ENCODE data around the gene PSPH.
"Not testable (repeated sequence)": the region's sequence is repeated elsewhere in the genome, so short reads cannot be mapped to it uniquely, and the experiment has no call there.

PSPH gene

GRCh38 chr7:56040730-56041129, 10.5 kb downstream of the PSPH start:
- peaks cover 5 to 6% of the 10 kb centered on the region in 2 donors for H3K4me1 ChIP-seq (ENCODE audit: control insufficient read depth in 1 of 2, insufficient read depth in 2 of 2, low read length in 2 of 2)

GRCh38 chr7:56033671-56034432, 17.4 kb downstream of the PSPH start:
- H3K36me3 ChIP-seq (ENCODE audit: control insufficient read depth in 1 of 2, insufficient read depth in 2 of 2, low read length in 2 of 2), result no peaks in the 10 kb centered on the region
- peak overlapping the region; percentile 87 to 96 for H3K4me3 ChIP-seq (ENCODE audit: low read depth in 1 of 2, low read length in 2 of 2)
- H3K4me1 ChIP-seq (ENCODE audit: control insufficient read depth in 1 of 2, insufficient read depth in 2 of 2, low read length in 2 of 2), result peaks cover 2 to 8% of the 10 kb centered on the region in 2 donors
- H3K9ac ChIP-seq (ENCODE audit: low read depth in 1 of 2, low read length in 2 of 2), result peak overlapping the region; percentile 55 to 85
- no peaks in the 10 kb centered on the region for H3K27me3 ChIP-seq (ENCODE audit: control insufficient read depth in 1 of 2, insufficient read depth in 2 of 2, low read length in 2 of 2)
- H3K27ac ChIP-seq (ENCODE audit: low read depth, low read length), result no peak overlapping the region
- H3K9me3 ChIP-seq (ENCODE audit: control insufficient read depth in 1 of 2, low read length in 2 of 2), result no peaks in the 10 kb centered on the region

More at GRCh38 chr7:56040730-56041129, 10.5 kb downstream of the PSPH start:
- Histone ChIP-seq H3K9ac (ENCODE audit: low read depth in 1 of 2, low read length in 2 of 2) (peak overlapping the region in 1 of 2 donors; percentile 32), H3K4me3 (ENCODE audit: low read depth in 1 of 2, low read length in 2 of 2) (no peak overlapping the region), H3K36me3 (ENCODE audit: control insufficient read depth in 1 of 2, insufficient read depth in 2 of 2, low read length in 2 of 2) (no peaks in the 10 kb centered on the region), H3K27me3 (ENCODE audit: control insufficient read depth in 1 of 2, insufficient read depth in 2 of 2, low read length in 2 of 2) (no peaks in the 10 kb centered on the region), H3K9me3 (ENCODE audit: control insufficient read depth in 1 of 2, low read length in 2 of 2) (no peaks in the 10 kb centered on the region), H3K27ac (ENCODE audit: low read depth, low read length) (no peak overlapping the region)

GRCh38 chr7:56032578-56032977, 18.7 kb downstream of the PSPH start:
- not testable (repeated sequence) for H3K9me3 ChIP-seq (ENCODE audit: control insufficient read depth in 1 of 2, low read length in 2 of 2); H3K36me3 ChIP-seq (ENCODE audit: control insufficient read depth in 1 of 2, insufficient read depth in 2 of 2, low read length in 2 of 2); H3K4me1 ChIP-seq (ENCODE audit: control insufficient read depth in 1 of 2, insufficient read depth in 2 of 2, low read length in 2 of 2); H3K9ac ChIP-seq (ENCODE audit: low read depth in 1 of 2, low read length in 2 of 2); H3K27ac ChIP-seq (ENCODE audit: low read depth, low read length); H3K4me3 ChIP-seq (ENCODE audit: low read depth in 1 of 2, low read length in 2 of 2); H3K27me3 ChIP-seq (ENCODE audit: control insufficient read depth in 1 of 2, insufficient read depth in 2 of 2, low read length in 2 of 2)

- not testable (repeated sequence) for H3K27me3 ChIP-seq (ENCODE audit: control insufficient read depth in 1 of 2, insufficient read depth in 2 of 2, low read length in 2 of 2); H3K9ac ChIP-seq (ENCODE audit: low read depth in 1 of 2, low read length in 2 of 2); H3K4me1 ChIP-seq (ENCODE audit: control insufficient read depth in 1 of 2, insufficient read depth in 2 of 2, low read length in 2 of 2); H3K9me3 ChIP-seq (ENCODE audit: control insufficient read depth in 1 of 2, low read length in 2 of 2); H3K4me3 ChIP-seq (ENCODE audit: low read depth in 1 of 2, low read length in 2 of 2); H3K36me3 ChIP-seq (ENCODE audit: control insufficient read depth in 1 of 2, insufficient read depth in 2 of 2, low read length in 2 of 2); H3K27ac ChIP-seq (ENCODE audit: low read depth, low read length)
Measured at GRCh38 chr7:56031556-56031955, 19.7 kb downstream of the PSPH start.

- H3K4me3 ChIP-seq (ENCODE audit: low read depth in 1 of 2, low read length in 2 of 2), result no peak overlapping the region
- H3K4me1 ChIP-seq (ENCODE audit: control insufficient read depth in 1 of 2, insufficient read depth in 2 of 2, low read length in 2 of 2), result peaks cover 2 to 9% of the 10 kb centered on the region in 2 donors
- no peak overlapping the region for H3K27ac ChIP-seq (ENCODE audit: low read depth, low read length)
- H3K36me3 ChIP-seq (ENCODE audit: control insufficient read depth in 1 of 2, insufficient read depth in 2 of 2, low read length in 2 of 2), result no peaks in the 10 kb centered on the region
- no peaks in the 10 kb centered on the region for H3K9me3 ChIP-seq (ENCODE audit: control insufficient read depth in 1 of 2, low read length in 2 of 2)
- no peaks in the 10 kb centered on the region for H3K27me3 ChIP-seq (ENCODE audit: control insufficient read depth in 1 of 2, insufficient read depth in 2 of 2, low read length in 2 of 2)
- no peak overlapping the region for H3K9ac ChIP-seq (ENCODE audit: low read depth in 1 of 2, low read length in 2 of 2)
Measured at GRCh38 chr7:56030340-56030739, 20.9 kb downstream of the PSPH start.

- H3K27ac ChIP-seq (ENCODE audit: low read depth, low read length), result no peak overlapping the region
- no peaks in the 10 kb centered on the region for H3K9me3 ChIP-seq (ENCODE audit: control insufficient read depth in 1 of 2, low read length in 2 of 2)
- H3K9ac ChIP-seq (ENCODE audit: low read depth in 1 of 2, low read length in 2 of 2), result no peak overlapping the region
- no peaks in the 10 kb centered on the region for H3K27me3 ChIP-seq (ENCODE audit: control insufficient read depth in 1 of 2, insufficient read depth in 2 of 2, low read length in 2 of 2)
- no peak overlapping the region for H3K4me3 ChIP-seq (ENCODE audit: low read depth in 1 of 2, low read length in 2 of 2)
- H3K4me1 ChIP-seq (ENCODE audit: control insufficient read depth in 1 of 2, insufficient read depth in 2 of 2, low read length in 2 of 2), result peaks cover 2 to 9% of the 10 kb centered on the region in 2 donors
- no peaks in the 10 kb centered on the region for H3K36me3 ChIP-seq (ENCODE audit: control insufficient read depth in 1 of 2, insufficient read depth in 2 of 2, low read length in 2 of 2)
Measured at GRCh38 chr7:56028942-56029630, 22.2 kb downstream of the PSPH start.

GRCh38 chr7:56026538-56026937, 24.7 kb downstream of the PSPH start:
- H3K9me3 ChIP-seq (ENCODE audit: control insufficient read depth in 1 of 2, low read length in 2 of 2), result no peaks in the 10 kb centered on the region
- H3K4me1 ChIP-seq (ENCODE audit: control insufficient read depth in 1 of 2, insufficient read depth in 2 of 2, low read length in 2 of 2), result peaks cover 0 to 9% of the 10 kb centered on the region in 2 donors
- no peak overlapping the region for H3K4me3 ChIP-seq (ENCODE audit: low read depth in 1 of 2, low read length in 2 of 2)
- H3K36me3 ChIP-seq (ENCODE audit: control insufficient read depth in 1 of 2, insufficient read depth in 2 of 2, low read length in 2 of 2), result no peaks in the 10 kb centered on the region
- H3K27me3 ChIP-seq (ENCODE audit: control insufficient read depth in 1 of 2, insufficient read depth in 2 of 2, low read length in 2 of 2), result no peaks in the 10 kb centered on the region
- H3K9ac ChIP-seq (ENCODE audit: low read depth in 1 of 2, low read length in 2 of 2), result no peak overlapping the region
- H3K27ac ChIP-seq (ENCODE audit: low read depth, low read length), result no peak overlapping the region

- H3K9me3 ChIP-seq (ENCODE audit: control insufficient read depth in 1 of 2, low read length in 2 of 2), result no peaks in the 10 kb centered on the region
- H3K4me3 ChIP-seq (ENCODE audit: low read depth in 1 of 2, low read length in 2 of 2), result no peak overlapping the region
- no peak overlapping the region for H3K27ac ChIP-seq (ENCODE audit: low read depth, low read length)
- H3K9ac ChIP-seq (ENCODE audit: low read depth in 1 of 2, low read length in 2 of 2), result no peak overlapping the region
- H3K27me3 ChIP-seq (ENCODE audit: control insufficient read depth in 1 of 2, insufficient read depth in 2 of 2, low read length in 2 of 2), result no peaks in the 10 kb centered on the region
- H3K36me3 ChIP-seq (ENCODE audit: control insufficient read depth in 1 of 2, insufficient read depth in 2 of 2, low read length in 2 of 2), result peaks cover 0 to 8% of the 10 kb centered on the region in 2 donors
- H3K4me1 ChIP-seq (ENCODE audit: control insufficient read depth in 1 of 2, insufficient read depth in 2 of 2, low read length in 2 of 2), result no peaks in the 10 kb centered on the region
Measured at GRCh38 chr7:56023500-56023899, 27.7 kb downstream of the PSPH start.

- Histone ChIP-seq H3K27ac (ENCODE audit: low read depth, low read length) (no peak overlapping the region), H3K4me3 (ENCODE audit: low read depth in 1 of 2, low read length in 2 of 2) (no peak overlapping the region), H3K9me3 (ENCODE audit: control insufficient read depth in 1 of 2, low read length in 2 of 2) (no peaks in the 10 kb centered on the region), H3K27me3 (ENCODE audit: control insufficient read depth in 1 of 2, insufficient read depth in 2 of 2, low read length in 2 of 2) (no peaks in the 10 kb centered on the region), H3K4me1 (ENCODE audit: control insufficient read depth in 1 of 2, insufficient read depth in 2 of 2, low read length in 2 of 2) (no peaks in the 10 kb centered on the region), H3K36me3 (ENCODE audit: control insufficient read depth in 1 of 2, insufficient read depth in 2 of 2, low read length in 2 of 2) (peaks cover 0 to 10% of the 10 kb centered on the region in 2 donors), H3K9ac (ENCODE audit: low read depth in 1 of 2, low read length in 2 of 2) (no peak overlapping the region)
Measured at GRCh38 chr7:56019501-56019900, 31.7 kb downstream of the PSPH start.

- not testable (repeated sequence) for H3K27me3 ChIP-seq (ENCODE audit: control insufficient read depth in 1 of 2, insufficient read depth in 2 of 2, low read length in 2 of 2); H3K9me3 ChIP-seq (ENCODE audit: control insufficient read depth in 1 of 2, low read length in 2 of 2); H3K4me1 ChIP-seq (ENCODE audit: control insufficient read depth in 1 of 2, insufficient read depth in 2 of 2, low read length in 2 of 2); H3K4me3 ChIP-seq (ENCODE audit: low read depth in 1 of 2, low read length in 2 of 2); H3K27ac ChIP-seq (ENCODE audit: low read depth, low read length); H3K9ac ChIP-seq (ENCODE audit: low read depth in 1 of 2, low read length in 2 of 2)
- H3K36me3 ChIP-seq (ENCODE audit: control insufficient read depth in 1 of 2, insufficient read depth in 2 of 2, low read length in 2 of 2), result peaks cover 0 to 11% of the 10 kb centered on the region in 2 donors
Measured at GRCh38 chr7:56017015-56017414, 34.2 kb downstream of the PSPH start.

Data from duodenal mucosa (tissue), 2 donors.